Liver (tissue), 9 donors: ENCODE results near the gene PGAM2. TPM values are rescaled to one million over a fixed set of nuclear protein-coding genes. Genes with fewer than 3 reads are reported as not detected.

ENCODE experiments used
- DNase-seq: peaks from one replicate; pipeline ENCODE4 v3.0.0-alpha.2; 2017; ENCODE audit warnings: low spot score
- H3K27ac ChIP-seq, 2 donors: one replicate each; pipeline ENCODE4 v1.7.0; 2013; ENCODE audit warnings: inconsistent platforms in 2 of 2, low read length in 2 of 2, control low read depth in 1 of 2, low read depth in 1 of 2, mild to moderate bottlenecking in 1 of 2
- H3K27me3 ChIP-seq, 4 donors: one replicate each; pipeline versions ENCODE4 v1.6.1 to v1.7.0; 2013; ENCODE audit warnings: low read length in 3 of 4, inconsistent platforms in 1 of 4, mild to moderate bottlenecking in 1 of 4, moderate library complexity in 1 of 4; ENCODE audit not compliant: control insufficient read depth in 4 of 4, insufficient read depth in 4 of 4
- H3K36me3 ChIP-seq, 4 donors: one replicate each; pipeline versions ENCODE4 v1.6.1 to v1.7.0; 2013; ENCODE audit warnings: low read length in 3 of 4, mild to moderate bottlenecking in 3 of 4, low read depth in 1 of 4, moderate library complexity in 1 of 4; ENCODE audit not compliant: control insufficient read depth in 4 of 4, insufficient read depth in 3 of 4
- H3K4me1 ChIP-seq, 4 donors: one replicate each; pipeline versions ENCODE4 v1.6.1 to v1.7.0; 2013; ENCODE audit warnings: low read length in 3 of 4, mild to moderate bottlenecking in 3 of 4, moderate library complexity in 1 of 4; ENCODE audit not compliant: control insufficient read depth in 4 of 4, insufficient read depth in 4 of 4
- H3K4me3 ChIP-seq, 3 donors: one replicate each; pipeline versions ENCODE4 v1.6.1 to v1.7.0; 2013; ENCODE audit warnings: low read length in 3 of 3, control low read depth in 1 of 3, low read depth in 1 of 3, mild to moderate bottlenecking in 1 of 3
- H3K9ac ChIP-seq, 2 donors: one replicate each; pipeline ENCODE4 v1.7.0; 2013; ENCODE audit warnings: low read length in 2 of 2, mild to moderate bottlenecking in 2 of 2, moderate library complexity in 2 of 2, control low read depth in 1 of 2, low read depth in 1 of 2
- H3K9me3 ChIP-seq, 4 donors: one replicate each; pipeline versions ENCODE4 v1.6.1 to v1.7.0; 2013; ENCODE audit warnings: low read length in 3 of 4; ENCODE audit not compliant: control insufficient read depth in 4 of 4
- CTCF ChIP-seq: fragments of 150-350 bp; IDR thresholded peaks from 2 replicates; pipeline ENCODE4 v1.5.1; 2017; ENCODE audit warnings: improper control_type of control experiment, low read depth, low read length; ENCODE audit not compliant: missing input control
- EGR1 ChIP-seq, 2 donors: IDR thresholded peaks; 2 replicates each; pipeline ENCODE4 v1.6.1; 2016 to 2018; ENCODE audit warnings: antibody characterized with exemption in 2 of 2, low read depth in 2 of 2
- FOXA1 ChIP-seq: IDR thresholded peaks from 2 replicates; pipeline ENCODE4 v1.6.1; 2016; ENCODE audit warnings: antibody characterized with exemption
- FOXA2 ChIP-seq: IDR thresholded peaks from 2 replicates; pipeline ENCODE4 v1.6.1; 2016; ENCODE audit warnings: antibody characterized with exemption
- GABPA ChIP-seq, 2 donors: IDR thresholded peaks in 1 of 2; conservative IDR thresholded peaks in 1 of 2; 2 replicates each; pipeline ENCODE4 v1.6.1; 2016; ENCODE audit warnings: antibody characterized with exemption in 2 of 2, mild to moderate bottlenecking in 1 of 2, moderate library complexity in 1 of 2
- HNF4A ChIP-seq, 2 donors: conservative IDR thresholded peaks; 2 replicates each; pipeline ENCODE4 v1.6.1; 2016; ENCODE audit warnings: antibody characterized with exemption in 2 of 2, mild to moderate bottlenecking in 2 of 2
- HNF4G ChIP-seq: IDR thresholded peaks from 2 replicates; pipeline ENCODE4 v1.6.1; 2016; ENCODE audit warnings: antibody characterized with exemption
- JUND ChIP-seq, 2 donors: IDR thresholded peaks; 2 replicates each; pipeline ENCODE4 v1.6.1; 2016; ENCODE audit warnings: antibody characterized with exemption in 2 of 2
- NR2F2 ChIP-seq: IDR thresholded peaks from 2 replicates; pipeline ENCODE4 v1.6.1; 2016; ENCODE audit warnings: antibody characterized with exemption
- REST ChIP-seq: IDR thresholded peaks from 2 replicates; pipeline ENCODE4 v1.6.1; 2016; ENCODE audit warnings: antibody characterized with exemption, mild to moderate bottlenecking
- SP1 ChIP-seq: IDR thresholded peaks from 2 replicates; pipeline ENCODE4 v1.6.1; 2018; ENCODE audit warnings: antibody characterized with exemption, mild to moderate bottlenecking
- YY1 ChIP-seq: IDR thresholded peaks from 2 replicates; pipeline ENCODE4 v1.6.1; 2016; ENCODE audit warnings: antibody characterized with exemption, mild to moderate bottlenecking
- WGBS: extraction: QIAGEN DNeasy Blood & Tissue Kit; methylation state at CpG from one replicate; pipeline ENCODE4 v1.1.7; 2013; 5-methylcytosine and 5-hydroxymethylcytosine counted together
- polyA plus RNA-seq, 2 donors: library from polyadenylated mRNA; stranded (reverse) in 1 of 2; unstranded in 1 of 2; fragments of 200-250 nt in 1 of 2; fragments of >200 nt in 1 of 2; fragmentation: Nextera tagmentation in 1 of 2; extraction: Ambion mirVana in 1 of 2; gene quantifications; one replicate each; pipeline versions ENCODE4 v1.2.1 to v1.2.3, GENCODE V29; 2013 to 2015
- total RNA-seq, 2 donors: library from RNA; depleted of rRNA; stranded (reverse); fragments of >200 nt; gene quantifications; one replicate each; pipeline ENCODE4 v1.2.3, GENCODE V29; 2014
- TF ChIP-seq, protein P1 (sequence below): IDR thresholded peaks from 2 replicates; pipeline ENCODE4 v1.6.1; 2016; ENCODE audit warnings: antibody characterized with exemption
- TF ChIP-seq, protein P2 (sequence below): IDR thresholded peaks from 2 replicates; pipeline ENCODE4 v1.6.1; 2016; ENCODE audit warnings: antibody characterized with exemption
- donor health status: healthy.
- donor health status: healthy.
- donor health status: healthy.
- donor health status: healthy.
- donor health status: healthy.

PGAM2 gene
- total and polyA plus RNA-seq, 4 donors = 0.13 to 2.3 (median 0.49) TPM

- Histone ChIP-seq H3K36me3 (no peaks in the 10 kb centered on the region), H3K9ac (no peak overlapping the region), H3K27ac (peak overlapping the region in 1 of 2 donors; percentile 0), H3K4me1 (peaks cover 0 to 7% (median 0%) of the 10 kb centered on the region in 4 donors), H3K27me3 (no peaks in the 10 kb centered on the region), H3K4me3 (no peak overlapping the region), H3K9me3 (no peaks in the 10 kb centered on the region)
- WGBS = 93% methylated on average over 14 of the region's 14 CpGs
- no peak for DNase-seq
- TF ChIP-seq SP1 (no peak), YY1 (no peak), HNF4G (no peak), CTCF (no peak), FOXA2 (no peak), JUND (IDR thresholded peaks at IDR 0.05) (no peak), NR2F2 (no peak), EGR1 (IDR thresholded peaks at IDR 0.05; ENCODE audit: low read depth in 2 of 2) (no peak), HNF4A (conservative IDR thresholded peaks at IDR 0.05) (no peak), REST (no peak), FOXA1 (no peak), GABPA (IDR thresholded peaks at IDR 0.05 in 1 of 2, conservative IDR thresholded peaks at IDR 0.05 in 1 of 2) (no peak)
- TF ChIP-seq, protein P1, sequence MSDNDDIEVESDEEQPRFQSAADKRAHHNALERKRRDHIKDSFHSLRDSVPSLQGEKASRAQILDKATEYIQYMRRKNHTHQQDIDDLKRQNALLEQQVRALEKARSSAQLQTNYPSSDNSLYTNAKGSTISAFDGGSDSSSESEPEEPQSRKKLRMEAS = no peak
- TF ChIP-seq, protein P2, sequence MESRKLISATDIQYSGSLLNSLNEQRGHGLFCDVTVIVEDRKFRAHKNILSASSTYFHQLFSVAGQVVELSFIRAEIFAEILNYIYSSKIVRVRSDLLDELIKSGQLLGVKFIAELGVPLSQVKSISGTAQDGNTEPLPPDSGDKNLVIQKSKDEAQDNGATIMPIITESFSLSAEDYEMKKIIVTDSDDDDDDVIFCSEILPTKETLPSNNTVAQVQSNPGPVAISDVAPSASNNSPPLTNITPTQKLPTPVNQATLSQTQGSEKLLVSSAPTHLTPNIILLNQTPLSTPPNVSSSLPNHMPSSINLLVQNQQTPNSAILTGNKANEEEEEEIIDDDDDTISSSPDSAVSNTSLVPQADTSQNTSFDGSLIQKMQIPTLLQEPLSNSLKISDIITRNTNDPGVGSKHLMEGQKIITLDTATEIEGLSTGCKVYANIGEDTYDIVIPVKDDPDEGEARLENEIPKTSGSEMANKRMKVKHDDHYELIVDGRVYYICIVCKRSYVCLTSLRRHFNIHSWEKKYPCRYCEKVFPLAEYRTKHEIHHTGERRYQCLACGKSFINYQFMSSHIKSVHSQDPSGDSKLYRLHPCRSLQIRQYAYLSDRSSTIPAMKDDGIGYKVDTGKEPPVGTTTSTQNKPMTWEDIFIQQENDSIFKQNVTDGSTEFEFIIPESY = no peak
These were observed 36.8 kb upstream of the PGAM2 start for GRCh38 chr7:44101966-44102845.
